SJSA1 (cell line): ENCODE data around the gene PELI2. TPM values are rescaled to one million over a fixed set of nuclear protein-coding genes. Genes with fewer than 3 reads are reported as not detected.

ENCODE experiments used
- DNase-seq, 2 experiments: peaks; one replicate each; pipeline ENCODE4 v3.0.0-alpha.2; 2015 to 2020; ENCODE audit warnings: low spot score in 2 of 2, low read depth in 1 of 2
- H3K27ac ChIP-seq: fragments of 250-450 bp; sonication (Bioruptor Pico); 2 replicates; pipeline ENCODE4 v1.5.1; 2020; ENCODE audit warnings: mild to moderate bottlenecking, moderate library complexity
- H3K27me3 ChIP-seq: fragments of 250-450 bp; sonication (Bioruptor Pico); replicated peaks from 2 replicates; pipeline ENCODE4 v1.5.1; 2020; ENCODE audit warnings: mild to moderate bottlenecking, moderate library complexity
- H3K36me3 ChIP-seq: fragments of 250-450 bp; sonication (Bioruptor Pico); 2 replicates; pipeline ENCODE4 v1.5.1; 2020; ENCODE audit warnings: mild to moderate bottlenecking
- H3K4me1 ChIP-seq: fragments of 250-450 bp; sonication (Bioruptor Pico); replicated peaks from 2 replicates; pipeline ENCODE4 v1.6.1; 2021; ENCODE audit warnings: mild to moderate bottlenecking
- H3K4me3 ChIP-seq: fragments of 250-450 bp; sonication (Bioruptor Pico); 2 replicates; pipeline ENCODE4 v1.5.1; 2020; ENCODE audit warnings: mild to moderate bottlenecking
- H3K9me3 ChIP-seq: fragments of 250-450 bp; sonication (Bioruptor Pico); replicated peaks from 2 replicates; pipeline ENCODE4 v1.5.1; 2020; ENCODE audit warnings: mild to moderate bottlenecking
- total RNA-seq: library from RNA; depleted of rRNA; stranded (reverse); fragments of >200 nt; shearing (Covaris generic); gene quantifications from 2 replicates; pipeline ENCODE4 v1.2.3, GENCODE V29; 2014

The PELI2 gene
- total RNA-seq, 1 experiment from 2014 or later = 9.6 TPM

DNA sequence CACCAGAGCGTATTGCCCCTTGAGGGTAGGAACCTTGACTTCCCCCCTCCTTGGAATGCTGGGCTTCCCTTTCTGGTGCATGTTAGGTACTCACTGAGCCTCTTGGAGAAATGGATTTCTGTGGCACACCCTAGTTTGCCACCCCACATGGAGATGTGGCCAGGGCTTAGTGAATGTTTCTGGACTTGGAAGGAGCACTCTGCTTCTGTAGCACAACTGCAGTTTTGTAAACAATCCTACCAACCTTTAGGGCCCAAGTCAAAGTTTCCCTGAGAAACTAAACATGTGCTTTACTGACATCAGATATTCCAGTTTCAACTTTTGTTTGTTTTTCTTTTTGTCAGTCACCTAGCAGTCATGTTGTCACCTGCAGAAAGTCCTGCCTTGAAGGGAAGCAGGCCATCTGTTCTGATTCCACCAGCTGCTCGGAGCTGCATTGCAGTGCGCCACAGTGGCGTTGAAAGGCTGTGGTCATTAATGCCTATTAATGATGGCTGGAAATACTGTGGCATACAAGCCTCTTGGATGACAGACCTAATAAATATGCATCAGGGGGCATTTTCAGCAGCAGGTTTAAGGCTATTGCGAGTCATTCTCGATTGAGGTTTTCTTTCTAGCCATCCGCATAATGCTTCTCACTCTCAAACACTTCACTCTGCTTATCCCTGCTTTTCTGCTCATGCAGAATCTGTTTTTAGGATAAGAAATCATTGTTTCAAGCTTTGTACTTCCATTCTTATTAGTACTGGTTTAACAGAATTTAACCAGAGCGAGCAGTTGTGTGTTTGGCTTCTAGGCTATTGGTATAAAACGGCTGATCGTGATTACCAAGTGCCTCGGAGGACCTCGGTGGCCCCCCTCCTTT, 7.8 kb downstream of the PELI2 start:
- DNase-seq = no peak
- H3K9me3 ChIP-seq = no peaks in the 10 kb centered on the region
- H3K36me3 ChIP-seq = no peaks in the 10 kb centered on the region
- peaks cover 20% of the 10 kb centered on the region for H3K4me1 ChIP-seq
- H3K27ac ChIP-seq = no peak overlapping the region
- H3K4me3 ChIP-seq = no peak overlapping the region
- H3K27me3 ChIP-seq = no peaks in the 10 kb centered on the region

DNA sequence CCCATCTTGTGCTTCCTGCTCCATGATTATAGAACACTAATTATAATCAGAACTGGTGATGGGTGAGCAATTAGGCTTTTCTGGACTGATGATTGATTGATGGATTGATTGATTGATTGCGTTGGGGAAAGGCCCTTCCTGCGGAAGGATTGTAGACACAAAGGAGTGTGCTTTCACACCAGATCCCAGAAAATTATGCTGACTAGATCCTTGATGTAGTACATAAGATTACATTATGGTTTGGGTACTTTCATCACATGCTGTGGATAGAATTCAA, 8.4 kb downstream of the PELI2 start:
- Histone ChIP-seq H3K27ac (no peak overlapping the region), H3K9me3 (no peaks in the 10 kb centered on the region), H3K36me3 (no peaks in the 10 kb centered on the region), H3K27me3 (no peaks in the 10 kb centered on the region), H3K4me1 (peaks cover 20% of the 10 kb centered on the region), H3K4me3 (no peak overlapping the region)
- DNase-seq = no peak

DNA sequence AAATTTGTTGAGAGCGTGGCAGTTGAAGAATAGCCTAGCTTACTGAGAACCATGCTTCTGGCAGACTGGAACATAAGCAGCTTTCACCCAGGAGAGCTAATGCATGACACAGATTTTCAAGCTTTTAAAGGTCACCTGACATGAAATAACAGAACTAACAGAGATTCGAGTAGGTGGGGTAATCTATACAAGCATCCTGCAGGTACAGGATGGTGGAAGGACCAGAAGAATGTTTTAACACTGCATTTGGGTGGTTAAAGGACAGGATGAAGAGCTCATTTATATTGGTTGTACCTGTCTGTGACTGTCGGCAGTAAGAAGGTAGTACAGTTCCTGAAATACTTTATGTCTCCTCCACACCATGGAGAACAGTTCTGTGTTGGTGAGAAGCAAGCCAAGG, 8.9 kb downstream of the PELI2 start:
- no peak for DNase-seq
- Histone ChIP-seq H3K4me1 (peaks cover 20% of the 10 kb centered on the region), H3K4me3 (no peak overlapping the region), H3K36me3 (no peaks in the 10 kb centered on the region), H3K27ac (no peak overlapping the region), H3K9me3 (no peaks in the 10 kb centered on the region), H3K27me3 (no peaks in the 10 kb centered on the region)

DNA sequence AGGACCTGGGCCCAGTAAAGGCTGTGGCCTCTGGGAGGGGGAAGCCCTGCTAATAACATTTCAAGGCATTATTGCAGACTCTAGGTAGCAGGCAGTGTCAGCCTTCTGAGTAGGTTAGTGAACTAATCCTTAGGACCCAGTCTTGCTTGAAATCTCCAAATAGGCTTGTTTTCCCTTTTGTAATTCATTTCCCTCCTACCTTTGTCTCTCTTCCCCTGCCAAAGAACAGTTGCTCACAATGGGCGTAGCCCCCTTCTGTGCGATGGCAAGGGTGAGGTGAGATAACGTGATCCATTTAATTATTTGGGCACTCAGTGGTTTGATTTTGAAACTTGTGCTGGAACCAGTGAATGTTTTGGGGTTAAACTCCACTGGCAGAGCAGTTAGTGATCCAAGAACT, 10.9 kb downstream of the PELI2 start:
- Histone ChIP-seq H3K27me3 (no peaks in the 10 kb centered on the region), H3K4me3 (no peak overlapping the region), H3K4me1 (peaks cover 19% of the 10 kb centered on the region), H3K36me3 (no peaks in the 10 kb centered on the region), H3K27ac (no peak overlapping the region), H3K9me3 (no peaks in the 10 kb centered on the region)
- no peak for DNase-seq

DNA sequence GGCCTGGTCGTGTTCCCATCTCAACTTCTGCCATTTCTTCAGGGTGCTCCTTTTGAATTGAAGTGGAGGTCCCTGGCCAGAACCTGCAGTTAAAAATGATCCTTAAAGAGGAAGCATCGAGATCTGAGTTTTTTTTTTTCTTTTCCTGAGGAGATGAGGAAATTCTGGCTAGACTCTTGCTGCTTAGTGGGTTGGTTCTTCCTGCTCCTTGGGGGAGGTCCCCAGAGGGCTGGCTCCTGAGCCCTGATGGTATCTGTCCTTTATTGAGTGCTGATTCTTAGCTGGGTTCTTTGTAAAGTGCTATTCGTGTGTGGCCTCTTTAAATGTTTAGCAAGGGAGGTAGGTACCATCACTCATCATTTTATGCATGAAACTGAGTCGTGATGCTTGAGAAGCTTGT, 11.7 kb downstream of the PELI2 start:
- Histone ChIP-seq H3K9me3 (no peaks in the 10 kb centered on the region), H3K4me1 (peaks cover 11% of the 10 kb centered on the region), H3K27me3 (no peaks in the 10 kb centered on the region), H3K27ac (no peak overlapping the region), H3K4me3 (no peak overlapping the region), H3K36me3 (no peaks in the 10 kb centered on the region)
- DNase-seq = no peak

DNA sequence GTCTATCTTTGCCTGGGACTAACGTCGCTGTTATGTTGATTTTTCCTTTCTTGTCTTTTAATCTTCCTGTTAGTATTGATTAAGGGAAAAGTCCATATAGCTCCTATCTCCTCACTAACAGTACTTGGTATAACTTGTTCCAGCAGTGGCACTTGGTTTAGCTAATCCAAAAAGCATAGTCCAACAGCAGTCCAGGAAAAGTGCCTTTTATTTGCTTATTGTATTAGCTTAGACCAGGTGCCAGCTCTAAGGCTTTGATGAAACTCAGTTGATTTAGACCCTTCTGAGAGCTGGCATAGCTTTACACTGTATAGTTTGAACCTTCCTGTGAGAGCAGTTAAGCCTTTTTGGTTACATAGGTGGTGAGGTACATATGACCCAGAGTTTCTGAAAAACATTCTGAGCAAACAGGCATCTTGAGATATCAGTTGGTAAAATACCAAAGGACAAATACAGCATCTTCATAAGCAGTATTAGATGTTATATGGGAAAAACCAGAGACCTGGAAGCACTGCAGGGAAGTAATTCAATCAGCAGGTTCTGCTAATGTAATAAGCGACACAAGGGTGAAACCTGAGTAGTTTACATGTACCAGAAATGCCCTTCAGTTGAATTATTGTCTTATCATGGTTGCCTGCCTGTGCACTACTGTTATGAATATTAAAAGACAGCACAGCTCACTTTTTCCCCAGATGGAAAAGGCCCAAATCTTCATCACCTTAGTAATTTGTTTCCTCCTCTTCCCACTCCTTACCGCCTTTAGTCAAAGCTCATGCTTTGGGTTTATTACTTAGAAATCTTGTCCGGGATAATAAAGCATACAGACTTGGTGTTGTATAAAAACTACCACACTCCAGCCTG, 13.0 kb downstream of the PELI2 start:
- Histone ChIP-seq H3K9me3 (no peaks in the 10 kb centered on the region), H3K27ac (no peak overlapping the region), H3K27me3 (no peaks in the 10 kb centered on the region), H3K36me3 (no peaks in the 10 kb centered on the region), H3K4me3 (no peak overlapping the region), H3K4me1 (peaks cover 10% of the 10 kb centered on the region)
- DNase-seq = no peak

DNA sequence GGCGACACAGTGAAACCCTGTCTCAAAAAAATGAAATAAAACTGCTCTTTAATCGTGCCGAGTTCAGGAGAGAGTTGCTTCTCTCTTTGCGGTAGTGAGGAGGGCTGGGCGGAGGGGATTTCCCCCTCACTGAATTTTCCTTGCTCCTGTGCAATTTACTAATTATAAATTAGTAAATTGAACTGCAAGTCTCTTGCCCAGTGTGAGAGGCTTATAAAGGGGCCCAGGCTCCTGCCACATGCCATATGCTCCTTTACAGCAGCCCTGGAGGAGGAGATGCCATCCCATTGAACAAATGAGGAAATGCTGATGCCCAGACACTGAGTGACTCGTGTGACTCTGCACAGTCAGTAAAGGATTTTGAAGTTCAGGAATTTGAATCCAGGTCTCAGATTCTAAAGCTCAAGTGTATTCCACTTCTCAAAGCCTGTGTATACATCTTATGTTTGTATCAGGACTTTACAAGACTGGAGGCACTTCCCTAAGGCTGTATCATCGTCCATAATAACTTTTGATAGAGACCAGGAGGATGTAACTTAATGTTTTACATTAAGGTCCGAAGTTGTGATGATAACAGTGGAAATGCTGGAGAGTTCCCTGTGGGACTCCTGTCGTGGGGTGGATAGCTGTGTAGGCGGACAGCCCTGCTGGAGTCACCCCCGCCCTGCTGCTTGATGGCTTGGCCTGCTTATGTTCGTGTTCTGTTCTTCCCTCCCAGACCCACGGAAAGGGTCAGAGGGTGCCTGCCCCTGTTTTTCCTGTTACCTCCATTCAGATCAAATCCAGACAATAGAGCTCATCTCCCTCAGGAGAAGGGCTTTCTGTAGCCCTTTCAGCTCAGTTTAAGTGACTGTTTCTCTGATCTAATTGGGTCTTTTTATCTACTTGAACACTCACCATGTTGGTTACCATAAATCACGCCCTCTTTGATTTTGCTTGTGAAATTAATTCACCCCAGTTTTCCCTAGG, 13.9 kb downstream of the PELI2 start:
- Histone ChIP-seq H3K27ac (no peak overlapping the region), H3K36me3 (no peaks in the 10 kb centered on the region), H3K9me3 (no peaks in the 10 kb centered on the region), H3K4me1 (peaks cover 10% of the 10 kb centered on the region), H3K4me3 (no peak overlapping the region), H3K27me3 (no peaks in the 10 kb centered on the region)
- no peak for DNase-seq

DNA sequence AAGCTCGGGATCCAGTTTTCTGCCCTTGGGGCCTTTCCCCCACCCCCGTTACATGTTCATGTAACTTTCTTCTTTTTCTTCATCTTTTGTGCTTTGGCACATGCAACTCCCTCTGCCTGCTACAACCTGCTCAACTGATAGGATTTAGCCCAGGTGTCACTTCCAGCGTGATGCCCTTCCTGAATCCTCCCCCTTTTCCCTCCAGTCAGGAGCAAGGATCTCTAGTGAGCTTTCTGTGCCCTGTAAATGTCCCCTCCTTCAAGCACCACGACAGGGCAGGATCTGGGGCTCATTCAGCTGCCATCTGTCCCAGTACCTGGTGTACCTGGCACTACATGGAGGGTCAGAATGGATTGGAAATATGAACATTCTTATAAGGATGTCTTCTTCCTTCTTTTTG, 15.3 kb downstream of the PELI2 start:
- no peak overlapping the region for H3K27ac ChIP-seq
- H3K27me3 ChIP-seq = no peaks in the 10 kb centered on the region
- no peak overlapping the region for H3K4me3 ChIP-seq
- no peaks in the 10 kb centered on the region for H3K36me3 ChIP-seq
- DNase-seq = no peak
- no peaks in the 10 kb centered on the region for H3K9me3 ChIP-seq
- peaks cover 10% of the 10 kb centered on the region for H3K4me1 ChIP-seq

DNA sequence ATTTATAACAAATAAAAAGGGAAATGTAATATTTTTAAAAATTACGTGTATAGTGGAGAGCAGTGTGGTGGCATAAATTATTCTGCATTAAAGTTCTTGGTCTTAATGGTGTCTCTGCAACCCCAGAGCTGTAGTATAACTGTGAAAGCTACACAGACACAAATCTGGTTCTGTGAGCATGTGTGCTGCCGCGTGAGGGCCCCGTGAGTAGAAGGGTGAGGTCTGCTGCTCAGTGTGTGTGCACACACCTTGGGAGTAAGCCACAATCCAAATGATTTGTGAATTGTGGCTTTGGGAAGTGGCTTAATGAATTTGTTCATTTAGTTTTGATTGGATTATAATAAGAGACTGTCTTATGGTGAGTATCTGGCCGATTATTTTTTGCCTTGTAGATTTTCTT, 16.8 kb downstream of the PELI2 start:
- no peak for DNase-seq
- no peaks in the 10 kb centered on the region for H3K9me3 ChIP-seq
- no peak overlapping the region for H3K27ac ChIP-seq
- H3K36me3 ChIP-seq = no peaks in the 10 kb centered on the region
- H3K27me3 ChIP-seq = no peaks in the 10 kb centered on the region
- H3K4me3 ChIP-seq = no peak overlapping the region
- H3K4me1 ChIP-seq = peaks cover 9% of the 10 kb centered on the region

DNA sequence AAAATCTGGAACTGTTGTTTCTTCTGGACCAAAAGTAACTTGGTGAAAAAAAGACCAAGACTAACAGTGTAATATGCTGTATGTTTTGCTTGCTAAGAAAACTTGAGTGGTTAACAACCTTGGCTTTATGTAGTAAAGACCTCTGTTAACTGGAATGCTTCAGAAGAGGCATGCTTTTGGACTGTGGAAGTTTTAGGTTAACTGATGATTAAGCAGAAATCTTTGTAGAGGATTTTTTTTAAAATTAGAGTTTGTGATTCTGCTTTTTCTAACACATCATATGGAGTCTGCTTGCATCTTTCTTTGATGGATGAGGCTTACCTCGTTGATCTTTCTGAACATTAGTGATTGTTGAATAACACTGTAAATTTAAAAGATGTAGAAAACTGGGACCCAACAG, 17.5 kb downstream of the PELI2 start:
- no peak overlapping the region for H3K27ac ChIP-seq
- no peaks in the 10 kb centered on the region for H3K36me3 ChIP-seq
- no peak for DNase-seq
- H3K27me3 ChIP-seq = no peaks in the 10 kb centered on the region
- peaks cover 7% of the 10 kb centered on the region for H3K4me1 ChIP-seq
- H3K9me3 ChIP-seq = no peaks in the 10 kb centered on the region
- no peak overlapping the region for H3K4me3 ChIP-seq

DNA sequence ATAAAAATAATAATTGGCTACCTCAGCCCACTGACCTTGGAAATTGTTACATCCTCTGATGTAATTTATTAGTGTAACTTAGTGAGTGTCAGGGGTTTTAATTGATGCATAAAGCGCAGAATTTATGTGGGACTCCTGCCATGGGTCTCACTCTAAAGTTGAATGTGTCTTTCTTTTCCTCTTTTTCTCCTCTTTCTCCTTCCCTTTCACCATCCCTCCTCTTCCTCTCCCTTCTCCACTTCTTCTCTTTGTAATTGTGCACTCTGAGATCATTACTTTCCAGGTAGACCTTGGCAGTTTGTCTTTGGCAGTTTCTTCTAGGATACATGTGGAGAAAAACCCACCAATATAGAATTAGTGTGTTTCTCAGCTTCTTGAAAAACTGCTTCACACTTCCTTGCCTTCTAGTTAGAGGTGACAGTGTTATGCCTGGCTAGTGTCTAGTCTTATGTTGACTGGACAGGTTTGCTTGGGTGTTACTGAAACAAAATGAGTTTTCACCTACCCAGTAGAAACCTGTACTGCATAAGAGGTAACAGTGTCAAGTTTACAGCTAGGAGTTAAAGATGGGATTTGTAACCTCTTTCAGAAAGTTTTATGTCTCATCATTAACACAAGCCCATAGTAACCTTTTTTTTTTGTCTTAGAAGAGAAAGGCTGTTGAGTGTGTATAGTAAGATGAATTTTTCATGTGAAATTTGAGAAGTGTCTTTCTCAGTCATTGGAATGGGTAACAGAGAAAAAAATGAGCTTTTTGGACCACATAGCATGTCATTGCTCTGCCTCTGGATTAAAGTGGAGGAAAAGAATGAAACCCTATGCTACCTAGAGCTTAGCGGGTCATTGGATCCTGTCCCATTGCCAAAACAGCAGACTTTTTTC, 18.6 kb downstream of the PELI2 start:
- DNase-seq = no peak
- Histone ChIP-seq H3K27me3 (no peaks in the 10 kb centered on the region), H3K9me3 (no peaks in the 10 kb centered on the region), H3K4me1 (peaks cover 7% of the 10 kb centered on the region), H3K27ac (no peak overlapping the region), H3K36me3 (no peaks in the 10 kb centered on the region), H3K4me3 (no peak overlapping the region)

DNA sequence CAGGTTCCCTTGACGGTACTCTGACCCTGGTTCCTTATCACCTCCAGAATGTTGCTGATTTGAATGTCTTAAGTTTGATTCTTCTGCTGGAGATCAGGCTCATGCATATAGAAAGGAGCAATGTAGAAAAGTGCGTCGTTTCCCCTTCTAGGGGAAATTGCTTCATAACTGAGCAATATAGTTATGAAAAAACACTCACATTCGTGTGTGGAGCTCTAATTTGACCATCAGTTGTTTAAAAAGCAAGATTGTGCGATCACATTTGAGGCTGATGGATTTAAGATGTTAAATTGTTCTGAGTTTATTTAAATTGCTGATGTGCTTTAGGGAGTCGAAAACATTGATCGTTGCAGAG, 19.2 kb downstream of the PELI2 start:
- no peak overlapping the region for H3K4me3 ChIP-seq
- peaks cover 7% of the 10 kb centered on the region for H3K4me1 ChIP-seq
- no peak for DNase-seq
- no peaks in the 10 kb centered on the region for H3K9me3 ChIP-seq
- H3K27ac ChIP-seq = no peak overlapping the region
- H3K36me3 ChIP-seq = no peaks in the 10 kb centered on the region
- H3K27me3 ChIP-seq = no peaks in the 10 kb centered on the region

DNA sequence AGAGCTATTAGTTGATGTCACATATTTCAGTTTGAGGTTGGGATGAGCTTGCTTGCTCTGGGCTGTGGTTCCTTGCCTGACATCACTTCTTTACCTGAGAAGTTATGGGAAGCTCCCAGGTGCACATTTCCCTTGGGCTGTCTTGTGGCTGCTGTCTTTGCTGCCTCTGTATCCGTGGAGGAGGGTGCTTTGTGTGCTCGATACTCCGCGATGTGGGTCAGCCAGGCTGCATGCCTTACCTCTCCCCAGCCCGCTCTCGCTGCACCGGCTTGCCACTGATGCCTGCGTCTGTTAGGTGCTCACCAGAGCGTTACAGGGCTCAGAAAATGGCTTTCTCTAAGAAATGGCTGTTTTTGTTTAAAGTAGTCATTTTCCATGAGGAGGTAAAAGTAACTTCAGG, 19.6 kb downstream of the PELI2 start:
- Histone ChIP-seq H3K27ac (no peak overlapping the region), H3K9me3 (no peaks in the 10 kb centered on the region), H3K4me3 (no peak overlapping the region), H3K27me3 (no peaks in the 10 kb centered on the region), H3K36me3 (no peaks in the 10 kb centered on the region), H3K4me1 (peaks cover 7% of the 10 kb centered on the region)
- no peak for DNase-seq
